ENCODE measurements around the gene DCC. TPM values are rescaled to one million over a fixed set of nuclear protein-coding genes. Genes with fewer than 3 reads are reported as not detected.

The DCC gene
- total RNA-seq, 3 donors from 2014 or later: under 0.01 to 1.6 (median 0.15) TPM

DNA sequence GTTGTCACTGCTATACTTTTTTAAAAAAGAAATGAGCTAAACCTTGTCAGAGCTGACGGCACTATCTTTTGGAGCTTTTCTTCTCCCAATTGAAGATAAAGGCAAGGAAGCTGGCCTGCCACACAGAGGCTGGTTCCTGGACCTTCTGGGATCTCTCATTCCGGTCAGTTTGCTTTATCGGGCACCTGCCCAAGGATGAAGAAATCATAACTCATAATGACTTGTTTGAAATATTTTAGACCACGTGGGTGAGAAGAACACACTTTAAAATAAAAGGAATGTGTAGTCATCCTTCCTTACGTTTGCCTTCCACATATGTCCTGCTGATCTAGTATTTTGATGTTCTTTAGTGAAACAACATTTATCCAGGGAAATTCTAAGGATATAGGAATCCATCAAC lies 535.7 kb downstream of the DCC start:
- no peaks in the 10 kb centered on the region for H3K27me3 ChIP-seq
- no peak for TF ChIP-seq POLR2A (IDR thresholded peaks at IDR 0.05)
- no peak for TF ChIP-seq POLR2AphosphoS5 (IDR thresholded peaks at IDR 0.05)
- TF ChIP-seq, protein P1, sequence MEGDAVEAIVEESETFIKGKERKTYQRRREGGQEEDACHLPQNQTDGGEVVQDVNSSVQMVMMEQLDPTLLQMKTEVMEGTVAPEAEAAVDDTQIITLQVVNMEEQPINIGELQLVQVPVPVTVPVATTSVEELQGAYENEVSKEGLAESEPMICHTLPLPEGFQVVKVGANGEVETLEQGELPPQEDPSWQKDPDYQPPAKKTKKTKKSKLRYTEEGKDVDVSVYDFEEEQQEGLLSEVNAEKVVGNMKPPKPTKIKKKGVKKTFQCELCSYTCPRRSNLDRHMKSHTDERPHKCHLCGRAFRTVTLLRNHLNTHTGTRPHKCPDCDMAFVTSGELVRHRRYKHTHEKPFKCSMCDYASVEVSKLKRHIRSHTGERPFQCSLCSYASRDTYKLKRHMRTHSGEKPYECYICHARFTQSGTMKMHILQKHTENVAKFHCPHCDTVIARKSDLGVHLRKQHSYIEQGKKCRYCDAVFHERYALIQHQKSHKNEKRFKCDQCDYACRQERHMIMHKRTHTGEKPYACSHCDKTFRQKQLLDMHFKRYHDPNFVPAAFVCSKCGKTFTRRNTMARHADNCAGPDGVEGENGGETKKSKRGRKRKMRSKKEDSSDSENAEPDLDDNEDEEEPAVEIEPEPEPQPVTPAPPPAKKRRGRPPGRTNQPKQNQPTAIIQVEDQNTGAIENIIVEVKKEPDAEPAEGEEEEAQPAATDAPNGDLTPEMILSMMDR (IDR thresholded peaks at IDR 0.05): no peak
- intact Hi-C loops (cut with DNase I; ENCODE audit: low total_unique reads): no loop called here
- DNase-seq (ENCODE audit: low spot score in 2 of 2): no peak
- no peaks in the 10 kb centered on the region for H3K9me3 ChIP-seq
- no peak overlapping the region for H3K27ac ChIP-seq
- no peak overlapping the region for H3K4me3 ChIP-seq
- no peaks in the 10 kb centered on the region for H3K36me3 ChIP-seq
- H3K4me1 ChIP-seq: no peaks in the 10 kb centered on the region

DNA sequence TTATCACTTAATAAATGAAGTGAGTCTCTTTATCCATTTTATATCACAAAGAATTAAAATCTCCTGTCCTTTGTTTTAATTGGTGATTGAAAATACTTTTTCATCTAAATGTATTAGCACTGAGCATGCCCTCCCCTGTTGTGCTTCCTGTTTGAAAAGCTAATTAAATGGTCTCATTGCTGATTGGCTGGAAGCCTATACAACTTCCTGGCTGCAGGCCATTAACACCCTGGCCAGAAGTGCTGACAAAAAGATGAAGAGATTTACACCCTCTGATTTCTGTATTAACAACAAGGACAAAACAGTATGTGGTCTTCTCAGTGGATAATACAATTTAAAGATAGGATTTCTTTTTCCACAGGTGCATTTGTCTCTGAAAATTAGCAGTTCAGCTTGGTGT lies 548.0 kb downstream of the DCC start:
- Histone ChIP-seq H3K36me3 (no peaks in the 10 kb centered on the region), H3K4me1 (no peaks in the 10 kb centered on the region), H3K27me3 (no peaks in the 10 kb centered on the region), H3K4me3 (no peak overlapping the region), H3K27ac (no peak overlapping the region), H3K9me3 (peaks cover 0 to 1% of the 10 kb centered on the region in 2 donors)
- no peak for DNase-seq (ENCODE audit: low spot score in 2 of 2)
- intact Hi-C loops (cut with DNase I; ENCODE audit: low total_unique reads): no loop called here
- TF ChIP-seq POLR2A (IDR thresholded peaks at IDR 0.05): no peak
- TF ChIP-seq, protein P1 (IDR thresholded peaks at IDR 0.05): no peak
- TF ChIP-seq POLR2AphosphoS5 (IDR thresholded peaks at IDR 0.05): no peak

DNA sequence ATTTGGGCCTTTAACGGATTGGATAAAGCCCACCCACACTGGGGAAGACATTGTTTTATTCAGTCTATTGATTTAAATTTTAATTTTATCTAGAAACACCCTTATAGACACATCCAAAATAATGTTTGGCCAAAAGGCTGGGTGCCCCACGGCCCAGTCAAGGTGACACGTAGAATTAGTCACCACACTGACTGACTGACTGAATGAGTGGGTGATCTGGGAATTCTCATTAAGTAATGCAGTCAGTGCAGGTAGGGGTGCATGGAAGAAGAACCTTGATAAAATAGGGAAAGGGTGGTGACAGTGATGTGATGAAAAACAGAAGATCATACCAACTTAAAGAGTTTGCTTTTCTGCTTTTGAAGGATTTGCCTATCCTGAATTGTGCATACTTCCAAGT lies 554.8 kb downstream of the DCC start:
- no peak for TF ChIP-seq POLR2A (IDR thresholded peaks at IDR 0.05)
- TF ChIP-seq, protein P1 (IDR thresholded peaks at IDR 0.05): no peak
- TF ChIP-seq POLR2AphosphoS5 (IDR thresholded peaks at IDR 0.05): no peak
- no peak for DNase-seq (ENCODE audit: low spot score in 2 of 2)
- intact Hi-C loops (cut with DNase I; ENCODE audit: low total_unique reads): no loop called here
- no peak overlapping the region for H3K27ac ChIP-seq
- H3K4me1 ChIP-seq: no peaks in the 10 kb centered on the region
- no peaks in the 10 kb centered on the region for H3K27me3 ChIP-seq
- H3K36me3 ChIP-seq: no peaks in the 10 kb centered on the region
- no peaks in the 10 kb centered on the region for H3K9me3 ChIP-seq
- H3K4me3 ChIP-seq: no peak overlapping the region

DNA sequence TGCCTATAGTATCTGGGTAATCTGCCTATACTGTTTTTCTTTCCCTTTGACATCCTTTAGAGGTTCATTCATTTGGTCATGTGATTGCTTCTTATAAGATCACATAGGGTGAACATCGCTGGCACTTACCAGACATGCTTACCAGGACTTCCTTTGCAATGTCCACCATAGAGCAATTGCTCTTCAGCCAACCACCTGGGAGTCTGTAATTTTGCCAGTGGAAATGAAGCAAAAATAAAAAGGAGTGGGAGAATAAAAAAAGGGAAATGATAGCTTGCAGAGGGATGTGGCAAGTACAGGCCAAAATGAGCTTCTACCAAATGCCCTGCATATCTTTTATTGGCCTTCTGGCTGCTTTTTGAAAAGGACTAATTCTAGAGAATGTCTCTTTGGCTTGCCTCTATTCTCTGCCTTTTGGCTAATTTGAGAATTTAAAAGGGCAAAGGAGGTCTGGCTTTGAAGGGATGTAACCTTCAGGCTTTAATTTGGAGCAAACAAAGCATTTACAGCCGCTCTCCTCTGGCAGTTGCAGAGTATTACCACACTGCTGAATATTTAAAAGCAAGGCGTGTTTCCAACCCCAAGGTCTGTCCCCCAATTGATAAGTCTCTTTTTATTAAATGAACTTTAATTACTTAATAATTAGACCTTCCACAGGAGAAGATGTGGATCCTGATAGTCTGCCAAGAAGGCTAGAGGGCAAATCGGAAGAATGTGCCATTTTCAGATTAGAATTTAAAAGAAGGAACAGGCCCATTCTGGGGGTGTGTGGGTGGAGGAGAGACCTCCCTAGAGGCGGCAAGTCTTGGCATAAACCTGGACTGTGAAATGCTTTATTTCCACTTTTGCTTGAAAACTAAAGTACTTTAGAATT lies 557.9 kb downstream of the DCC start:
- no peak for DNase-seq (ENCODE audit: low spot score in 2 of 2)
- Histone ChIP-seq H3K4me3 (no peak overlapping the region), H3K36me3 (no peaks in the 10 kb centered on the region), H3K4me1 (no peaks in the 10 kb centered on the region), H3K9me3 (no peaks in the 10 kb centered on the region), H3K27me3 (no peaks in the 10 kb centered on the region), H3K27ac (no peak overlapping the region)
- intact Hi-C loops (cut with DNase I; ENCODE audit: low total_unique reads): no loop called here
- TF ChIP-seq POLR2A (IDR thresholded peaks at IDR 0.05) (no peak), POLR2AphosphoS5 (IDR thresholded peaks at IDR 0.05) (no peak)
- TF ChIP-seq, protein P1 (IDR thresholded peaks at IDR 0.05): no peak

DNA sequence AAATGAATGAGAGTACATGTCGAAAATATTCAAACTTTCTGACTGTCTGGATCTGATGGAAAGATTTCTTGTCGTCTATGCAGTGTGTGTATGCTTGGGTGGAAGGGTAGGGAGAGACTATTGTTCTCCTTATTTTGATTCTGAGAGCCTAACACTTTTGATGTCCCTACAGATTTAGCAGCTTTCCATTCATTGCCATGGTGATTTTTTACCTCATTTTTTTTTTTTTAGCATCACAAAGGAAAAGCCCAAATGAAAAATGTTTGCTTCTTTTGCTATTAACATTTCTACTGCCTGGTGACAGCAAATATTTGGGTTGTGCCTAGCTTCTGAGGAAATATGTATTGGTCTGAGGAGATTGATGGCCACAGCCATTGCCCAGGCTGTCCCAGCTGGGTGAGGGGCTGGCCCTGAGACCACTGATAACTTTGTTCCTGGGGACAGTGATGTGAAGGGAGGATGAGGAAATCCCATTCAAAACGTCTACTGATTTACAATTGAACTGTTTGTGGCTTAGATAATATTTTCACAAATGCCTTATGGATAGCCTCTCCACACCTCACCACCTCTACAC lies 558.6 kb downstream of the DCC start:
- no peak for DNase-seq (ENCODE audit: low spot score in 2 of 2)
- intact Hi-C loops (cut with DNase I; ENCODE audit: low total_unique reads): no loop called here
- TF ChIP-seq, protein P1 (IDR thresholded peaks at IDR 0.05): no peak
- TF ChIP-seq POLR2AphosphoS5 (IDR thresholded peaks at IDR 0.05): no peak
- TF ChIP-seq POLR2A (IDR thresholded peaks at IDR 0.05): no peak
- H3K4me1 ChIP-seq: no peaks in the 10 kb centered on the region
- H3K36me3 ChIP-seq: no peaks in the 10 kb centered on the region
- H3K4me3 ChIP-seq: no peak overlapping the region
- no peaks in the 10 kb centered on the region for H3K9me3 ChIP-seq
- no peak overlapping the region for H3K27ac ChIP-seq
- H3K27me3 ChIP-seq: no peaks in the 10 kb centered on the region
